ENCODE measurements around the gene SLC15A5. TPM values are rescaled to one million over a fixed set of nuclear protein-coding genes. Genes with fewer than 3 reads are reported as not detected.

Gene SLC15A5
- total RNA-seq, 1 donor from 2014 or later, result not detected

DNA sequence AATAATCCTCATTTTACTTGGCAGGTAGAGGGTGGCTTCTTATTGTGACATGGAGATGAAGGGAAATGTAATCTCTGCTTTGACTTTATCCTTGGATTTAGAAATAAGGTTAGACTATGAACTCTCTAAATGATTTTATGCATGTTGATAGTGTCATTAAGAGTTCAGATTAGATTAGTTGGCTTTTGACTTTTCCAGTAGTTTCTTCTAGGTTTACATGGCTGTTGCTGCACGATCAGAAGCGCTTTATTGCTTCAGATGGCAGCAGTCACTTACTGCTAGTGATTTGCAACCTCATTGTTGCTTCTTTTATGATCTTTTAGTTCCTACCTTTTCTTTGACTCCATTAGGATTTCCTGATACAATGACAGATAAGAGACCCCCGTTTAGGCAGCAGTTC is 32.3 kb downstream of the SLC15A5 start:
- no peaks in the 10 kb centered on the region for H3K27me3 Mint-ChIP-seq (ENCODE audit: low read depth)
- H3K4me3 Mint-ChIP-seq, result no peak overlapping the region
- H3K4me1 Mint-ChIP-seq, result no peaks in the 10 kb centered on the region
- no peak overlapping the region for H3K27ac Mint-ChIP-seq (ENCODE audit: unreplicated experiment)
- no peaks in the 10 kb centered on the region for H3K36me3 Mint-ChIP-seq (ENCODE audit: low read depth)
- TF ChIP-seq, protein P1, sequence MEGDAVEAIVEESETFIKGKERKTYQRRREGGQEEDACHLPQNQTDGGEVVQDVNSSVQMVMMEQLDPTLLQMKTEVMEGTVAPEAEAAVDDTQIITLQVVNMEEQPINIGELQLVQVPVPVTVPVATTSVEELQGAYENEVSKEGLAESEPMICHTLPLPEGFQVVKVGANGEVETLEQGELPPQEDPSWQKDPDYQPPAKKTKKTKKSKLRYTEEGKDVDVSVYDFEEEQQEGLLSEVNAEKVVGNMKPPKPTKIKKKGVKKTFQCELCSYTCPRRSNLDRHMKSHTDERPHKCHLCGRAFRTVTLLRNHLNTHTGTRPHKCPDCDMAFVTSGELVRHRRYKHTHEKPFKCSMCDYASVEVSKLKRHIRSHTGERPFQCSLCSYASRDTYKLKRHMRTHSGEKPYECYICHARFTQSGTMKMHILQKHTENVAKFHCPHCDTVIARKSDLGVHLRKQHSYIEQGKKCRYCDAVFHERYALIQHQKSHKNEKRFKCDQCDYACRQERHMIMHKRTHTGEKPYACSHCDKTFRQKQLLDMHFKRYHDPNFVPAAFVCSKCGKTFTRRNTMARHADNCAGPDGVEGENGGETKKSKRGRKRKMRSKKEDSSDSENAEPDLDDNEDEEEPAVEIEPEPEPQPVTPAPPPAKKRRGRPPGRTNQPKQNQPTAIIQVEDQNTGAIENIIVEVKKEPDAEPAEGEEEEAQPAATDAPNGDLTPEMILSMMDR (conservative IDR thresholded peaks at IDR 0.05), result no peak
- DNase-seq (ENCODE audit: low read depth, low spot score), result no peak
- peaks cover 5% of the 10 kb centered on the region for H3K9me3 Mint-ChIP-seq

- Mint-ChIP-seq H3K9me3 (peaks cover 5% of the 10 kb centered on the region), H3K27ac (ENCODE audit: unreplicated experiment) (no peak overlapping the region), H3K36me3 (ENCODE audit: low read depth) (no peaks in the 10 kb centered on the region), H3K4me3 (no peak overlapping the region), H3K4me1 (no peaks in the 10 kb centered on the region), H3K27me3 (ENCODE audit: low read depth) (no peaks in the 10 kb centered on the region)
- no peak for DNase-seq (ENCODE audit: low read depth, low spot score)
- TF ChIP-seq, protein P1 (conservative IDR thresholded peaks at IDR 0.05), result no peak
Measured at GRCh38 chr12:16243487-16244412, 33.7 kb downstream of the SLC15A5 start.

- no peak overlapping the region for H3K27ac Mint-ChIP-seq (ENCODE audit: unreplicated experiment)
- no peak for DNase-seq (ENCODE audit: low read depth, low spot score)
- no peaks in the 10 kb centered on the region for H3K36me3 Mint-ChIP-seq (ENCODE audit: low read depth)
- H3K9me3 Mint-ChIP-seq, result peaks cover 2% of the 10 kb centered on the region
- TF ChIP-seq, protein P1 (conservative IDR thresholded peaks at IDR 0.05), result no peak
- H3K4me1 Mint-ChIP-seq, result no peaks in the 10 kb centered on the region
- no peaks in the 10 kb centered on the region for H3K27me3 Mint-ChIP-seq (ENCODE audit: low read depth)
- no peak overlapping the region for H3K4me3 Mint-ChIP-seq
Measured at GRCh38 chr12:16241346-16241745, 36.1 kb downstream of the SLC15A5 start.

GRCh38 chr12:16238661-16239060 is 38.8 kb downstream of the SLC15A5 start:
- peaks cover 1% of the 10 kb centered on the region for H3K36me3 Mint-ChIP-seq (ENCODE audit: low read depth)
- H3K4me1 Mint-ChIP-seq, result no peaks in the 10 kb centered on the region
- peaks cover 4% of the 10 kb centered on the region for H3K9me3 Mint-ChIP-seq
- no peak overlapping the region for H3K27ac Mint-ChIP-seq (ENCODE audit: unreplicated experiment)
- no peaks in the 10 kb centered on the region for H3K27me3 Mint-ChIP-seq (ENCODE audit: low read depth)
- no peak overlapping the region for H3K4me3 Mint-ChIP-seq
- TF ChIP-seq, protein P1 (conservative IDR thresholded peaks at IDR 0.05), result no peak
- DNase-seq (ENCODE audit: low read depth, low spot score), result no peak

DNA sequence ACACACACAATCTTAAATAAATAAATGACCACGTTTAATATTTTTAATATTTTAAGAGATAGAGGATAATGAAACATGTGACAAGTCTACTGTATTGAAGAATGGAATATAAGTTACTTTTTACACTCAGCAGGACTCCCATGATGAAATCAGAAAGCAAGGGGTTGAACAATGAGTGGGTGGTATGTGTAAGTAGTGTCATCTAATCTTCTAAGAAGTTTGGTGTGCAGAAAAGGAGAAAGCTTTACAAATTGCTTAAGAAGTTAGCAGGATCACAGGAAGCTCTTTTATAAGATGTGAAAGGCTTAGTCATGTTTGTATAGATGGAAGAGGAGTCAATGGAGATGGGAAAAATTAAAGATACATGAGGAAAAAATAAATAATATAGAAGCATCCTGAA is 47.8 kb downstream of the SLC15A5 start:
- Mint-ChIP-seq H3K4me1 (no peaks in the 10 kb centered on the region), H3K9me3 (peaks cover 7% of the 10 kb centered on the region), H3K27me3 (ENCODE audit: low read depth) (no peaks in the 10 kb centered on the region), H3K36me3 (ENCODE audit: low read depth) (peaks cover 3% of the 10 kb centered on the region), H3K4me3 (no peak overlapping the region), H3K27ac (ENCODE audit: unreplicated experiment) (no peak overlapping the region)
- no peak for DNase-seq (ENCODE audit: low read depth, low spot score)
- TF ChIP-seq, protein P1 (conservative IDR thresholded peaks at IDR 0.05), result no peak
